Bronchial epithelial cell (primary cell): ENCODE results near the gene FTSJ3. TPM values are rescaled to one million over a fixed set of nuclear protein-coding genes. Genes with fewer than 3 reads are reported as not detected.

Source experiments
- DNase-seq: peaks from one replicate; pipeline ENCODE4 v3.0.0-alpha.2; 2010; ENCODE audit warnings: low read depth
- FAIRE-seq: peaks from 2 replicates; lab custom pipeline; 2011; peaks lifted over from hg19 to GRCh38; lab: Jason Lieb, UNC
- H3K27me3 ChIP-seq: 2 replicates; pipeline ENCODE4 v1.5.1; 2011; ENCODE audit warnings: low read length; ENCODE audit not compliant: control insufficient read depth, insufficient read depth
- H3K36me3 ChIP-seq: 2 replicates; pipeline ENCODE4 v1.5.1; 2011; ENCODE audit warnings: low read length; ENCODE audit not compliant: control insufficient read depth, insufficient read depth
- H3K4me3 ChIP-seq: 2 replicates; pipeline ENCODE4 v1.5.1; 2011; ENCODE audit warnings: mild to moderate bottlenecking, low read depth, low read length, control low read depth
- CTCF ChIP-seq: IDR thresholded peaks from 2 replicates; pipeline ENCODE4 v1.5.1; 2011; ENCODE audit warnings: mild to moderate bottlenecking, moderate library complexity, low read length, control low read depth, inconsistent platforms; ENCODE audit not compliant: insufficient read depth, severe bottlenecking
- total RNA-seq: library from RNA; depleted of rRNA; stranded (reverse); fragments of >200 nt; gene quantifications from 2 replicates; pipeline ENCODE4 v1.2.1, GENCODE V29; 2014

Gene FTSJ3
- total RNA-seq, 1 donor from 2014 or later = 43.4 TPM

GRCh38 chr17:63833741-63834373 is 6.4 kb upstream of the FTSJ3 start:
- TF ChIP-seq CTCF = no peak
- Histone ChIP-seq H3K36me3 (peaks cover 50% of the 10 kb centered on the region), H3K4me3 (no peak overlapping the region), H3K27me3 (no peaks in the 10 kb centered on the region)
- FAIRE-seq = no peak
- DNase-seq = no peak

GRCh38 chr17:63833026-63833740 is 5.7 kb upstream of the FTSJ3 start:
- H3K4me3 ChIP-seq = no peak overlapping the region
- no peaks in the 10 kb centered on the region for H3K27me3 ChIP-seq
- DNase-seq (no peak), FAIRE-seq (no peak)
- TF ChIP-seq CTCF = no peak
- H3K36me3 ChIP-seq = peaks cover 50% of the 10 kb centered on the region

- FAIRE-seq = no peak
- Histone ChIP-seq H3K4me3 (no peak overlapping the region), H3K36me3 (peaks cover 48% of the 10 kb centered on the region), H3K27me3 (no peaks in the 10 kb centered on the region)
- no peak for DNase-seq
- no peak for TF ChIP-seq CTCF
These were observed 5.0 kb upstream of the FTSJ3 start for GRCh38 chr17:63832455-63832854.

- no peak for DNase-seq
- FAIRE-seq = no peak
- peaks cover 46% of the 10 kb centered on the region for H3K36me3 ChIP-seq
- no peak for TF ChIP-seq CTCF
- H3K4me3 ChIP-seq = no peak overlapping the region
- no peaks in the 10 kb centered on the region for H3K27me3 ChIP-seq
These were observed 4.6 kb upstream of the FTSJ3 start for GRCh38 chr17:63832014-63832413.

GRCh38 chr17:63831505-63831904 is 4.0 kb upstream of the FTSJ3 start:
- TF ChIP-seq CTCF = no peak
- FAIRE-seq (no peak), DNase-seq (no peak)
- no peaks in the 10 kb centered on the region for H3K27me3 ChIP-seq
- H3K4me3 ChIP-seq = no peak overlapping the region
- H3K36me3 ChIP-seq = peaks cover 42% of the 10 kb centered on the region
